Measurements from ENCODE around the gene PXDN. TPM values are rescaled to one million over a fixed set of nuclear protein-coding genes. Genes with fewer than 3 reads are reported as not detected.

PXDN gene
- total and polyA plus RNA-seq, 2 of the 13 experiments (the other 11 are each of a cell fraction or from before 2014, with no cell fraction given) = not detected

DNA sequence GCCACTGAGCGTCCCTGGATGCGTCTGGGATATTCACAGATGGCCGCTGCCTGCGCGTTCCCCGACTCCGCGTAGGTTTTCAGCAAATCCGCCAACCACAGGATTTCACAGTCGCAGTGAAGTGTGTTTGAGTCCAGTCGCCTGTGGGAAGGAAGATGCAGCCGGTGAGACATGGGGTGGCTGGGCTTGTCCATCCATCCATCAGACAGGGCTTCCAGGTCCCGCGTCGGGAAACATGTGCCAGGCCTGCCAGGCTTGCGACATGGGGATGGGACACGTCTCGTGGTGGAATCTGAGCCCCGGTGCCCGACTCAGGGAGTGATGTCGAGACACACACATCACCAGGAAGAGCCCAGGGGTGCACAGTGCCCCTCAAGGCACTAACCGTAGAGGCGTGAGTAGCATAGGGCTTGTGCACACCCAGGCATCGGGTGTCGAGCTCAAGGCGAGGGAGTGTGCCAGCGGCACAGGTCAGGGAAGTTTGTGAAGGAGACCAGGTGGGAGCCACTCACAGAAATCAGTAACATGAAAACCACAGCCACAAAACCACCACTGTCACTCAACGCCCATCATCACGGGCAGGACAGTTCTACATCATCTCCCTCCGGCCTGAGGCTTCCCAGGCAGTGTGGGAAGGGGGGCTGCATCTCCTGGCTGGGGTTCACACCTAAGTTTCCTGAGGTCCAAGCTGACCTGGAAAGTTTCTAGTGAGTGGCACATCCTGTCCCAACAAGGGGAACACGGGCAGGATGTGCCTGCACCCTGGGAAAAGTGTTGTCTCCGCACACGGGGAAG lies 63.9 kb downstream of the PXDN start:
- no peaks in the 10 kb centered on the region for H3K79me2 ChIP-seq (ENCODE audit: insufficient read depth, low read length)
- no TSS peak for BruUV-seq (replicated peaks)
- ChIA-PET CTCF (ENCODE audit: low intra/inter-chr PET ratio, low total read pairs) (no interaction called here), POLR2A (no interaction called here)
- in situ Hi-C loops (cut with HindIII; ENCODE audit: extremely low pct_ligation_motif_present, low pct_unique_long_range_greater_than_20kb) (no loop called here), intact Hi-C loops (cut with micrococcal nuclease; ENCODE audit: unreplicated experiment) (no loop called here)
- H3K27me3 ChIP-seq (ENCODE audit: control insufficient read depth in 1 of 2, insufficient read depth in 2 of 2, low read length in 2 of 2) = peaks cover 2 to 39% of the 10 kb centered on the region in 2 experiments; a peak in 4 of 5 replicates
- no peaks in the 10 kb centered on the region for H3K4me1 ChIP-seq (ENCODE audit: insufficient read depth, low read length)
- no peak overlapping the region for H3K9ac ChIP-seq (ENCODE audit: insufficient read depth, low read depth, low read length)
- H3K36me3 ChIP-seq (replicated peaks in 1 of 2; ENCODE audit: control insufficient read depth in 1 of 2, insufficient read depth in 2 of 2, low read length in 2 of 2) = no peaks in the 10 kb centered on the region
- H4K20me1 ChIP-seq (ENCODE audit: insufficient read depth, low read length) = no peaks in the 10 kb centered on the region
- H3K4me2 ChIP-seq (ENCODE audit: low read depth, low read length) = no peak overlapping the region
- H3K9me3 ChIP-seq (ENCODE audit: low read length) = no peaks in the 10 kb centered on the region
- DNase-seq (ENCODE audit: low spot score) = no peak
- H3K27ac ChIP-seq (ENCODE audit: extremely low read length, insufficient read depth, low read length) = no peak overlapping the region
- H2AFZ ChIP-seq (ENCODE audit: low read length) = no peak overlapping the region
- no peak for ATAC-seq
- 59% methylated on average over 31 of the region's 33 CpGs for WGBS (ENCODE audit: low lambda C conversion rate)
- TF ChIP-seq MXI1 (IDR thresholded peaks at IDR 0.05; ENCODE audit: borderline replicate concordance, low read depth, low read length) (no peak), HDAC6 (IDR thresholded peaks at IDR 0.05; ENCODE audit: low read depth, low read length) (no peak), HNF4G (IDR thresholded peaks at IDR 0.05; ENCODE audit: borderline replicate concordance, low read depth, low read length) (no peak), HNF4G (CRISPR knock-in tag; IDR thresholded peaks at IDR 0.05; ENCODE audit: borderline replicate concordance, low read depth) (no peak), ZNF138 (CRISPR knock-in tag; IDR thresholded peaks at IDR 0.05; ENCODE audit: low read depth) (no peak), SMC3 (IDR thresholded peaks at IDR 0.05; ENCODE audit: low read length) (no peak), ELF1 (CRISPR knock-in tag; IDR thresholded peaks at IDR 0.05) (no peak), RBFOX2 (IDR thresholded peaks at IDR 0.05; ENCODE audit: low read depth, low read length) (no peak), FOXK2 (IDR thresholded peaks at IDR 0.05) (no peak), ZNF891 (CRISPR knock-in tag; IDR thresholded peaks at IDR 0.05) (no peak), NR2F1 (CRISPR knock-in tag; IDR thresholded peaks at IDR 0.05) (no peak), ZNF761 (CRISPR knock-in tag; conservative IDR thresholded peaks at IDR 0.05) (no peak), KLF11 (CRISPR knock-in tag; IDR thresholded peaks at IDR 0.05) (no peak), ZNF350 (CRISPR knock-in tag; IDR thresholded peaks at IDR 0.05; ENCODE audit: borderline replicate concordance, low read depth) (no peak), NONO (IDR thresholded peaks at IDR 0.05) (no peak), NONO (CRISPR knock-in tag; conservative IDR thresholded peaks at IDR 0.05) (no peak)
- TF ChIP-seq, protein P1, sequence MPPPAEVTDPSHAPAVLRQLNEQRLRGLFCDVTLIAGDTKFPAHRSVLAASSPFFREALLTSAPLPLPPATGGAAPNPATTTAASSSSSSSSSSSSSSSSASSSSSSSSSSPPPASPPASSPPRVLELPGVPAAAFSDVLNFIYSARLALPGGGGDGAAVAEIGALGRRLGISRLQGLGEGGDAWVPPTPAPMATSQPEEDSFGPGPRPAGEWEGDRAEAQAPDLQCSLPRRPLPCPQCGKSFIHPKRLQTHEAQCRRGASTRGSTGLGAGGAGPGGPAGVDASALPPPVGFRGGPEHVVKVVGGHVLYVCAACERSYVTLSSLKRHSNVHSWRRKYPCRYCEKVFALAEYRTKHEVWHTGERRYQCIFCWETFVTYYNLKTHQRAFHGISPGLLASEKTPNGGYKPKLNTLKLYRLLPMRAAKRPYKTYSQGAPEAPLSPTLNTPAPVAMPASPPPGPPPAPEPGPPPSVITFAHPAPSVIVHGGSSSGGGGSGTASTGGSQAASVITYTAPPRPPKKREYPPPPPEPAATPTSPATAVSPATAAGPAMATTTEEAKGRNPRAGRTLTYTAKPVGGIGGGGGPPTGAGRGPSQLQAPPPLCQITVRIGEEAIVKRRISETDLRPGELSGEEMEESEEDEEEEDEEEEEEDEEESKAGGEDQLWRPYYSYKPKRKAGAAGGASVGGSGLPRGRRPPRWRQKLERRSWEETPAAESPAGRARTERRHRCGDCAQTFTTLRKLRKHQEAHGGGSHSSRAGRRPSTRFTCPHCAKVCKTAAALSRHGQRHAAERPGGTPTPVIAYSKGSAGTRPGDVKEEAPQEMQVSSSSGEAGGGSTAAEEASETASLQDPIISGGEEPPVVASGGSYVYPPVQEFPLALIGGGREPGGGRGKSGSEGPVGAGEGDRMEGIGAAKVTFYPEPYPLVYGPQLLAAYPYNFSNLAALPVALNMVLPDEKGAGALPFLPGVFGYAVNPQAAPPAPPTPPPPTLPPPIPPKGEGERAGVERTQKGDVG (CRISPR knock-in tag; IDR thresholded peaks at IDR 0.05; ENCODE audit: borderline replicate concordance) = no peak
- TF ChIP-seq, protein P2, sequence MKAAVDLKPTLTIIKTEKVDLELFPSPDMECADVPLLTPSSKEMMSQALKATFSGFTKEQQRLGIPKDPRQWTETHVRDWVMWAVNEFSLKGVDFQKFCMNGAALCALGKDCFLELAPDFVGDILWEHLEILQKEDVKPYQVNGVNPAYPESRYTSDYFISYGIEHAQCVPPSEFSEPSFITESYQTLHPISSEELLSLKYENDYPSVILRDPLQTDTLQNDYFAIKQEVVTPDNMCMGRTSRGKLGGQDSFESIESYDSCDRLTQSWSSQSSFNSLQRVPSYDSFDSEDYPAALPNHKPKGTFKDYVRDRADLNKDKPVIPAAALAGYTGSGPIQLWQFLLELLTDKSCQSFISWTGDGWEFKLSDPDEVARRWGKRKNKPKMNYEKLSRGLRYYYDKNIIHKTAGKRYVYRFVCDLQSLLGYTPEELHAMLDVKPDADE (CRISPR knock-in tag; IDR thresholded peaks at IDR 0.05) = no peak
- FAIRE-seq = no peak
- no peak overlapping the region for H3K4me3 ChIP-seq (replicated peaks in 1 of 3; ENCODE audit: insufficient read depth in 1 of 3, low read depth in 2 of 3, low read length in 3 of 3)
